Vagina (tissue), 2 donors: Measurements from ENCODE around the gene NEU2.

Experiments
- CTCF ChIP-seq, 3 experiments: fragments of 450-650 bp in 2 of 3; fragments of 200-600 bp in 1 of 3; sonication (generic) in 1 of 3; IDR thresholded peaks; one replicate each; pipeline ENCODE4 v1.5.1; 2017 to 2019; ENCODE audit warnings: antibody characterized with exemption in 3 of 3, mild to moderate bottlenecking in 2 of 3, moderate library complexity in 2 of 3
- POLR2A ChIP-seq, 2 donors: fragments of 450-650 bp; IDR thresholded peaks; one replicate each; pipeline ENCODE4 v1.6.1; 2017; ENCODE audit warnings: antibody characterized with exemption in 2 of 2, mild to moderate bottlenecking in 2 of 2, moderate library complexity in 2 of 2
- POLR2AphosphoS5 ChIP-seq, 2 donors: sonication (generic); formaldehyde crosslinking; IDR thresholded peaks; one replicate each; pipeline ENCODE4 v1.9.0; 2017; ENCODE audit warnings: antibody characterized with exemption in 2 of 2, mild to moderate bottlenecking in 2 of 2, low read depth in 1 of 2; ENCODE audit not compliant: insufficient read depth in 1 of 2

DNA sequence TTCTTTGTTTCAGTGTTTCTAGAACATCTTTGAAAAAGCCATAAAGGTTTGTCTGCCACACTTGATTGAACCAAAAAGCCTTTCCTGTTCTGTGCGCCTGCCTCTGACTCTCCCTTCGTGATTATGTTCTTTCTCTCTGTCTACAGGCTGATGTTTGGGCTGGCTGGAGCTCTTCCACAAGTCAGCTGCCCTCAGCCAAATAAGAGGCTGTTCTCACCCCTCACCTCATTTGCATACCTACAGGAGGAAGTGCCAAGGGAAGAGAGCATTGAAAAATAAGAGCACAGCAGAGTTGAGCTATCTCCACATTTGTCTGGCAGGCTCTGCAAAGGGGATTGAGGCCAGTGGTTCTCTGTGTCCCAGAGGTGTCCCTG is 43.5 kb downstream of the NEU2 start:
- TF ChIP-seq CTCF (IDR thresholded peaks at IDR 0.05) (no peak), POLR2A (IDR thresholded peaks at IDR 0.05) (no peak), POLR2AphosphoS5 (IDR thresholded peaks at IDR 0.05; ENCODE audit: insufficient read depth in 1 of 2, low read depth in 1 of 2) (no peak)
